Measurements from ENCODE around the gene USP6. TPM values are rescaled to one million over a fixed set of nuclear protein-coding genes. Genes with fewer than 3 reads are reported as not detected.
"Not testable (repeated sequence)": the region's sequence is repeated elsewhere in the genome, so short reads cannot be mapped to it uniquely, and the experiment has no call there.

Gene USP6
- total and polyA plus RNA-seq, 2 experiments from 2014 or later: 0.07 to 0.11 TPM

GRCh38 chr17:5111402-5112204 lies 4.2 kb upstream of the USP6 start, which contains the start of gene ZNF232:
Gene ZNF232, minus strand, starts transcription at chr17:5111878. Its CDS starts 56 bp downstream, at chr17:5111822.
- 2% methylated on average over 52 of the region's 69 CpGs for WGBS (ENCODE audit: low lambda C conversion rate, missing lambda C conversion rate)
- H3K36me3 ChIP-seq (replicated peaks; ENCODE audit: insufficient read depth, low read depth): peaks cover 3% of the 10 kb centered on the region
- H2AFZ ChIP-seq: peak within 1 kb of the TSS; percentile 94
- peaks cover 21% of the 10 kb centered on the region for H3K79me2 ChIP-seq
- H3K4me3 ChIP-seq: peak within 1 kb of the TSS; percentile 77
- H3K9me2 ChIP-seq (replicated peaks; ENCODE audit: insufficient read depth): no peaks in the 10 kb centered on the region
- DNase-seq (ENCODE audit: low spot score): peak; percentile 98
- no peaks in the 10 kb centered on the region for H3K27me3 ChIP-seq
- H4K20me1 ChIP-seq (ENCODE audit: insufficient read depth, poor library complexity, severe bottlenecking): no peaks in the 10 kb centered on the region
- H3K9me3 ChIP-seq (ENCODE audit: low read depth): no peaks in the 10 kb centered on the region
- TF ChIP-seq EZH2phosphoT487 (IDR thresholded peaks at IDR 0.05; ENCODE audit: low read depth, severe bottlenecking, unreplicated experiment) (no peak), CTCF (IDR thresholded peaks at IDR 0.05; ENCODE audit: poor library complexity) (no peak), EZH2 (IDR thresholded peaks at IDR 0.05; ENCODE audit: borderline replicate concordance) (no peak)
- peak within 1 kb of the TSS; percentile 96 for H3K27ac ChIP-seq
- peaks cover 7% of the 10 kb centered on the region for H3K4me1 ChIP-seq (ENCODE audit: insufficient read depth)
- peak within 1 kb of the TSS; percentile 95 for H3K4me2 ChIP-seq

- Histone ChIP-seq H4K20me1 (ENCODE audit: insufficient read depth, poor library complexity, severe bottlenecking) (no peaks in the 10 kb centered on the region), H3K9me2 (replicated peaks; ENCODE audit: insufficient read depth) (no peaks in the 10 kb centered on the region), H3K4me2 (no peak overlapping the region), H3K4me3 (no peak overlapping the region), H3K9me3 (ENCODE audit: low read depth) (no peaks in the 10 kb centered on the region), H3K4me1 (ENCODE audit: insufficient read depth) (peaks cover 7% of the 10 kb centered on the region), H2AFZ (no peak overlapping the region), H3K27me3 (no peaks in the 10 kb centered on the region), H3K27ac (no peak overlapping the region), H3K36me3 (replicated peaks; ENCODE audit: insufficient read depth, low read depth) (no peaks in the 10 kb centered on the region), H3K79me2 (no peaks in the 10 kb centered on the region)
- WGBS (ENCODE audit: low lambda C conversion rate, missing lambda C conversion rate): 78% methylated on average over 6 of the region's 6 CpGs
- DNase-seq (ENCODE audit: low spot score): no peak
- TF ChIP-seq EZH2phosphoT487 (IDR thresholded peaks at IDR 0.05; ENCODE audit: low read depth, severe bottlenecking, unreplicated experiment) (no peak), CTCF (IDR thresholded peaks at IDR 0.05; ENCODE audit: poor library complexity) (no peak), EZH2 (IDR thresholded peaks at IDR 0.05; ENCODE audit: borderline replicate concordance) (no peak)
Measured at GRCh38 chr17:5118219-5118618, 2.4 kb downstream of the USP6 start.

- Histone ChIP-seq H3K4me3 (no peak overlapping the region), H3K9me2 (replicated peaks; ENCODE audit: insufficient read depth) (no peaks in the 10 kb centered on the region), H2AFZ (no peak overlapping the region), H3K36me3 (replicated peaks; ENCODE audit: insufficient read depth, low read depth) (no peaks in the 10 kb centered on the region), H3K4me1 (ENCODE audit: insufficient read depth) (peaks cover 7% of the 10 kb centered on the region), H3K9me3 (ENCODE audit: low read depth) (no peaks in the 10 kb centered on the region), H3K27ac (no peak overlapping the region), H3K79me2 (no peaks in the 10 kb centered on the region), H3K4me2 (no peak overlapping the region), H4K20me1 (ENCODE audit: insufficient read depth, poor library complexity, severe bottlenecking) (no peaks in the 10 kb centered on the region), H3K27me3 (no peaks in the 10 kb centered on the region)
- WGBS (ENCODE audit: low lambda C conversion rate, missing lambda C conversion rate): 76% methylated on average over 6 of the region's 7 CpGs
- no peak for TF ChIP-seq CTCF (IDR thresholded peaks at IDR 0.05; ENCODE audit: poor library complexity)
- TF ChIP-seq EZH2 (IDR thresholded peaks at IDR 0.05; ENCODE audit: borderline replicate concordance): no peak
- no peak for TF ChIP-seq EZH2phosphoT487 (IDR thresholded peaks at IDR 0.05; ENCODE audit: low read depth, severe bottlenecking, unreplicated experiment)
- DNase-seq (ENCODE audit: low spot score): no peak
Measured at GRCh38 chr17:5120036-5120435, 4.2 kb downstream of the USP6 start.

GRCh38 chr17:5120436-5121185 lies 4.8 kb downstream of the USP6 start:
- WGBS (ENCODE audit: low lambda C conversion rate, missing lambda C conversion rate): 88% methylated on average over 6 of the region's 6 CpGs
- H3K27me3 ChIP-seq; H3K9me3 ChIP-seq (ENCODE audit: low read depth); H3K4me2 ChIP-seq; H3K27ac ChIP-seq; H3K4me3 ChIP-seq; H3K9me2 ChIP-seq (replicated peaks; ENCODE audit: insufficient read depth); H2AFZ ChIP-seq; H3K36me3 ChIP-seq (replicated peaks; ENCODE audit: insufficient read depth, low read depth); H4K20me1 ChIP-seq (ENCODE audit: insufficient read depth, poor library complexity, severe bottlenecking); H3K79me2 ChIP-seq; DNase-seq (ENCODE audit: low spot score); H3K4me1 ChIP-seq (ENCODE audit: insufficient read depth): not testable (repeated sequence)

Measured in hepatocyte (in vitro differentiated cells).